ENCODE results near the gene PNPLA2. TPM values are rescaled to one million over a fixed set of nuclear protein-coding genes. Genes with fewer than 3 reads are reported as not detected.

Gene PNPLA2
- total and polyA plus RNA-seq, 2 of the 8 experiments (the other 6 are each of a cell fraction or from before 2014, with no cell fraction given), result 30.9 to 62.1 TPM

DNA sequence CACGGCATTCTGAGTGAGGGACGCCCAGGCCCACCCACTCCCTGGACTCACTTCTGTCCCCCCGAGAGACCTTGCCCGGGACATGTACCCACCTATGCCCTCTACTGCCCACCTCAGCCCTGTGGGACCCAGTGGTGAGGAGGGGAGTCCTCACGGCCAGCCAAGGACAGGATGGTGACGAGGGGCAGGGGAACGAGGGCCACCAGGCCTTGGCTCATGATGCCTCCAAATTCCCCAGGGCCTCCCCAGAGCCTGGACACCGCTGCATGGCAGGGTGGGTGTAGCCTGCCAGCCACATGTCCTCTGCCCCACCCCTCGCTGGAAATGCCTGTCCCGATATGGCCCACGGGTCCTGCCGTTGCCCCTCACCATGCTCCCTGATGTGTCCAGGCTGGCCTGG is 50.1 kb downstream of the PNPLA2 start (continued):
- TF ChIP-seq, protein P1, sequence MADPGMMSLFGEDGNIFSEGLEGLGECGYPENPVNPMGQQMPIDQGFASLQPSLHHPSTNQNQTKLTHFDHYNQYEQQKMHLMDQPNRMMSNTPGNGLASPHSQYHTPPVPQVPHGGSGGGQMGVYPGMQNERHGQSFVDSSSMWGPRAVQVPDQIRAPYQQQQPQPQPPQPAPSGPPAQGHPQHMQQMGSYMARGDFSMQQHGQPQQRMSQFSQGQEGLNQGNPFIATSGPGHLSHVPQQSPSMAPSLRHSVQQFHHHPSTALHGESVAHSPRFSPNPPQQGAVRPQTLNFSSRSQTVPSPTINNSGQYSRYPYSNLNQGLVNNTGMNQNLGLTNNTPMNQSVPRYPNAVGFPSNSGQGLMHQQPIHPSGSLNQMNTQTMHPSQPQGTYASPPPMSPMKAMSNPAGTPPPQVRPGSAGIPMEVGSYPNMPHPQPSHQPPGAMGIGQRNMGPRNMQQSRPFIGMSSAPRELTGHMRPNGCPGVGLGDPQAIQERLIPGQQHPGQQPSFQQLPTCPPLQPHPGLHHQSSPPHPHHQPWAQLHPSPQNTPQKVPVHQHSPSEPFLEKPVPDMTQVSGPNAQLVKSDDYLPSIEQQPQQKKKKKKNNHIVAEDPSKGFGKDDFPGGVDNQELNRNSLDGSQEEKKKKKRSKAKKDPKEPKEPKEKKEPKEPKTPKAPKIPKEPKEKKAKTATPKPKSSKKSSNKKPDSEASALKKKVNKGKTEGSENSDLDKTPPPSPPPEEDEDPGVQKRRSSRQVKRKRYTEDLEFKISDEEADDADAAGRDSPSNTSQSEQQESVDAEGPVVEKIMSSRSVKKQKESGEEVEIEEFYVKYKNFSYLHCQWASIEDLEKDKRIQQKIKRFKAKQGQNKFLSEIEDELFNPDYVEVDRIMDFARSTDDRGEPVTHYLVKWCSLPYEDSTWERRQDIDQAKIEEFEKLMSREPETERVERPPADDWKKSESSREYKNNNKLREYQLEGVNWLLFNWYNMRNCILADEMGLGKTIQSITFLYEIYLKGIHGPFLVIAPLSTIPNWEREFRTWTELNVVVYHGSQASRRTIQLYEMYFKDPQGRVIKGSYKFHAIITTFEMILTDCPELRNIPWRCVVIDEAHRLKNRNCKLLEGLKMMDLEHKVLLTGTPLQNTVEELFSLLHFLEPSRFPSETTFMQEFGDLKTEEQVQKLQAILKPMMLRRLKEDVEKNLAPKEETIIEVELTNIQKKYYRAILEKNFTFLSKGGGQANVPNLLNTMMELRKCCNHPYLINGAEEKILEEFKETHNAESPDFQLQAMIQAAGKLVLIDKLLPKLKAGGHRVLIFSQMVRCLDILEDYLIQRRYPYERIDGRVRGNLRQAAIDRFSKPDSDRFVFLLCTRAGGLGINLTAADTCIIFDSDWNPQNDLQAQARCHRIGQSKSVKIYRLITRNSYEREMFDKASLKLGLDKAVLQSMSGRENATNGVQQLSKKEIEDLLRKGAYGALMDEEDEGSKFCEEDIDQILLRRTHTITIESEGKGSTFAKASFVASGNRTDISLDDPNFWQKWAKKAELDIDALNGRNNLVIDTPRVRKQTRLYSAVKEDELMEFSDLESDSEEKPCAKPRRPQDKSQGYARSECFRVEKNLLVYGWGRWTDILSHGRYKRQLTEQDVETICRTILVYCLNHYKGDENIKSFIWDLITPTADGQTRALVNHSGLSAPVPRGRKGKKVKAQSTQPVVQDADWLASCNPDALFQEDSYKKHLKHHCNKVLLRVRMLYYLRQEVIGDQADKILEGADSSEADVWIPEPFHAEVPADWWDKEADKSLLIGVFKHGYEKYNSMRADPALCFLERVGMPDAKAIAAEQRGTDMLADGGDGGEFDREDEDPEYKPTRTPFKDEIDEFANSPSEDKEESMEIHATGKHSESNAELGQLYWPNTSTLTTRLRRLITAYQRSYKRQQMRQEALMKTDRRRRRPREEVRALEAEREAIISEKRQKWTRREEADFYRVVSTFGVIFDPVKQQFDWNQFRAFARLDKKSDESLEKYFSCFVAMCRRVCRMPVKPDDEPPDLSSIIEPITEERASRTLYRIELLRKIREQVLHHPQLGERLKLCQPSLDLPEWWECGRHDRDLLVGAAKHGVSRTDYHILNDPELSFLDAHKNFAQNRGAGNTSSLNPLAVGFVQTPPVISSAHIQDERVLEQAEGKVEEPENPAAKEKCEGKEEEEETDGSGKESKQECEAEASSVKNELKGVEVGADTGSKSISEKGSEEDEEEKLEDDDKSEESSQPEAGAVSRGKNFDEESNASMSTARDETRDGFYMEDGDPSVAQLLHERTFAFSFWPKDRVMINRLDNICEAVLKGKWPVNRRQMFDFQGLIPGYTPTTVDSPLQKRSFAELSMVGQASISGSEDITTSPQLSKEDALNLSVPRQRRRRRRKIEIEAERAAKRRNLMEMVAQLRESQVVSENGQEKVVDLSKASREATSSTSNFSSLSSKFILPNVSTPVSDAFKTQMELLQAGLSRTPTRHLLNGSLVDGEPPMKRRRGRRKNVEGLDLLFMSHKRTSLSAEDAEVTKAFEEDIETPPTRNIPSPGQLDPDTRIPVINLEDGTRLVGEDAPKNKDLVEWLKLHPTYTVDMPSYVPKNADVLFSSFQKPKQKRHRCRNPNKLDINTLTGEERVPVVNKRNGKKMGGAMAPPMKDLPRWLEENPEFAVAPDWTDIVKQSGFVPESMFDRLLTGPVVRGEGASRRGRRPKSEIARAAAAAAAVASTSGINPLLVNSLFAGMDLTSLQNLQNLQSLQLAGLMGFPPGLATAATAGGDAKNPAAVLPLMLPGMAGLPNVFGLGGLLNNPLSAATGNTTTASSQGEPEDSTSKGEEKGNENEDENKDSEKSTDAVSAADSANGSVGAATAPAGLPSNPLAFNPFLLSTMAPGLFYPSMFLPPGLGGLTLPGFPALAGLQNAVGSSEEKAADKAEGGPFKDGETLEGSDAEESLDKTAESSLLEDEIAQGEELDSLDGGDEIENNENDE (IDR thresholded peaks at IDR 0.05; ENCODE audit: insufficient replicate concordance, low read length), result no peak
- TF ChIP-seq TAF7 (optimal IDR thresholded peaks at IDR 0.05; ENCODE audit: borderline replicate concordance, low read depth, low read length), result no peak
- TF ChIP-seq, protein P2, sequence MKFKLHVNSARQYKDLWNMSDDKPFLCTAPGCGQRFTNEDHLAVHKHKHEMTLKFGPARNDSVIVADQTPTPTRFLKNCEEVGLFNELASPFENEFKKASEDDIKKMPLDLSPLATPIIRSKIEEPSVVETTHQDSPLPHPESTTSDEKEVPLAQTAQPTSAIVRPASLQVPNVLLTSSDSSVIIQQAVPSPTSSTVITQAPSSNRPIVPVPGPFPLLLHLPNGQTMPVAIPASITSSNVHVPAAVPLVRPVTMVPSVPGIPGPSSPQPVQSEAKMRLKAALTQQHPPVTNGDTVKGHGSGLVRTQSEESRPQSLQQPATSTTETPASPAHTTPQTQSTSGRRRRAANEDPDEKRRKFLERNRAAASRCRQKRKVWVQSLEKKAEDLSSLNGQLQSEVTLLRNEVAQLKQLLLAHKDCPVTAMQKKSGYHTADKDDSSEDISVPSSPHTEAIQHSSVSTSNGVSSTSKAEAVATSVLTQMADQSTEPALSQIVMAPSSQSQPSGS (IDR thresholded peaks at IDR 0.05; ENCODE audit: low read length), result no peak
- TF ChIP-seq PHF8 (conservative IDR thresholded peaks at IDR 0.05; ENCODE audit: low read depth, low read length), result no peak
- no peak for TF ChIP-seq CBX5 (IDR thresholded peaks at IDR 0.05; ENCODE audit: low read depth, low read length)

All from H1 (cell line).